A549 (cell line): ENCODE data around the gene CDC27.
"Not testable (repeated sequence)": the region's sequence is repeated elsewhere in the genome, so short reads cannot be mapped to it uniquely, and the experiment has no call there.

Source experiments
- CHD2 ChIP-seq: fragments of 150-350 bp; IDR thresholded peaks from 2 replicates; pipeline ENCODE4 v1.6.1; 2014; ENCODE audit warnings: low read length; ENCODE audit not compliant: partially characterized antibody
- CTCF ChIP-seq: fragments of >200 bp; sonication (Bioruptor Twin); formaldehyde crosslinking; IDR thresholded peaks from 3 replicates; pipeline ENCODE4 v1.5.1; 2016
- EHMT2 ChIP-seq: fragments of 200-600 bp; sonication (generic); IDR thresholded peaks from 2 replicates; pipeline ENCODE4 v1.6.1; 2016; ENCODE audit warnings: antibody characterized with exemption, low read depth, mild to moderate bottlenecking, moderate library complexity
- JUNB ChIP-seq: fragments of >200 bp; sonication (Bioruptor Twin); formaldehyde crosslinking; IDR thresholded peaks from 2 replicates; pipeline ENCODE4 v1.6.1; 2016
- MAFK ChIP-seq: fragments of 450-650 bp; IDR thresholded peaks from 2 replicates; pipeline ENCODE4 v1.6.1; 2014; ENCODE audit not compliant: partially characterized antibody
- MYC ChIP-seq: IDR thresholded peaks from 2 replicates; pipeline ENCODE4 v1.6.1; 2012; ENCODE audit warnings: mild to moderate bottlenecking, inconsistent platforms, low read length, improper control_type of control experiment, borderline replicate concordance
- POLR2A ChIP-seq: IDR thresholded peaks from 2 replicates; pipeline ENCODE4 v1.6.1; 2012; ENCODE audit warnings: mild to moderate bottlenecking, low read length
- RARB ChIP-seq: fragments of 250-450 bp; sonication (Bioruptor Pico); IDR thresholded peaks from 2 replicates; pipeline ENCODE4 v1.8.0; 2021; ENCODE audit warnings: mild to moderate bottlenecking, moderate library complexity
- REST ChIP-seq: fragments of 200-600 bp; sonication (generic); IDR thresholded peaks from 2 replicates; pipeline ENCODE4 v1.6.1; 2016; ENCODE audit warnings: antibody characterized with exemption, mild to moderate bottlenecking, moderate library complexity
- RNF2 ChIP-seq: fragments of 200-600 bp; sonication (generic); IDR thresholded peaks from 2 replicates; pipeline ENCODE4 v1.6.1; 2016; ENCODE audit warnings: low read depth, mild to moderate bottlenecking, antibody characterized with exemption, moderate library complexity, borderline replicate concordance
- USF2 ChIP-seq: fragments of 450-650 bp; IDR thresholded peaks from 2 replicates; pipeline ENCODE4 v1.6.1; 2014; ENCODE audit warnings: antibody characterized with exemption
- ZFP36 ChIP-seq: fragments of 450-650 bp; IDR thresholded peaks from 2 replicates; pipeline ENCODE4 v1.6.1; 2014; ENCODE audit warnings: borderline replicate concordance; ENCODE audit not compliant: partially characterized antibody
- TF ChIP-seq, protein P1 (sequence below): IDR thresholded peaks from 2 replicates; pipeline ENCODE4 v1.6.1; 2012

- not testable (repeated sequence) for TF ChIP-seq JUNB, CTCF, MAFK, CHD2, ZFP36, RARB, EHMT2, USF2, RNF2, POLR2A, REST, MYC
- TF ChIP-seq, protein P1, sequence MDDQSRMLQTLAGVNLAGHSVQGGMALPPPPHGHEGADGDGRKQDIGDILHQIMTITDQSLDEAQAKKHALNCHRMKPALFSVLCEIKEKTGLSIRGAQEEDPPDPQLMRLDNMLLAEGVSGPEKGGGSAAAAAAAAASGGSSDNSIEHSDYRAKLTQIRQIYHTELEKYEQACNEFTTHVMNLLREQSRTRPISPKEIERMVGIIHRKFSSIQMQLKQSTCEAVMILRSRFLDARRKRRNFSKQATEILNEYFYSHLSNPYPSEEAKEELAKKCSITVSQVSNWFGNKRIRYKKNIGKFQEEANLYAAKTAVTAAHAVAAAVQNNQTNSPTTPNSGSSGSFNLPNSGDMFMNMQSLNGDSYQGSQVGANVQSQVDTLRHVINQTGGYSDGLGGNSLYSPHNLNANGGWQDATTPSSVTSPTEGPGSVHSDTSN = not testable (repeated sequence)
Observed at GRCh38 chr17:47168896-47169295, 20.2 kb downstream of the CDC27 start.
